Activated CD4-positive, alpha-beta T cell treated with anti-CD3 and anti-CD28 coated beads, Interleukin-2, amount 10 ng/mL, durations not matched to agents 24 days and 14 days (primary cell): ENCODE measurements around the gene GAREM1. TPM values are rescaled to one million over a fixed set of nuclear protein-coding genes. Genes with fewer than 3 reads are reported as not detected.
"Not testable (repeated sequence)": the region's sequence is repeated elsewhere in the genome, so short reads cannot be mapped to it uniquely, and the experiment has no call there.

Experiments used
- DNase-seq: peaks from one replicate; pipeline ENCODE4 v3.0.0; 2022
- H3K27ac Mint-ChIP-seq: one replicate; pipeline ENCODE4 v1.8.0; 2022; ENCODE audit warnings: mild to moderate bottlenecking, mixed read lengths
- H3K27me3 Mint-ChIP-seq: one replicate; pipeline ENCODE4 v1.8.0; 2022; ENCODE audit warnings: mixed read lengths
- H3K36me3 Mint-ChIP-seq: one replicate; pipeline ENCODE4 v1.8.0; 2022; ENCODE audit warnings: low read depth, mild to moderate bottlenecking, mixed read lengths
- H3K4me1 Mint-ChIP-seq: one replicate; pipeline ENCODE4 v1.8.0; 2021; ENCODE audit warnings: mixed read lengths
- H3K4me3 Mint-ChIP-seq: one replicate; pipeline ENCODE4 v1.8.0; 2022; ENCODE audit warnings: mild to moderate bottlenecking, moderate library complexity, mixed read lengths
- H3K9me3 Mint-ChIP-seq: one replicate; pipeline ENCODE4 v1.8.0; 2021; ENCODE audit warnings: mixed read lengths
- intact Hi-C: fragments of 100-400 bp; cut with micrococcal nuclease; formaldehyde crosslinking; loops from one replicate; pipeline ENCODE4 v1.15.1; 2023
- total RNA-seq: library from RNA; stranded (reverse); gene quantifications from 2 replicates; pipeline ENCODE4 v1.2.3, GENCODE V29; 2022

The GAREM1 gene
- total RNA-seq, 1 donor from 2014 or later: not detected

GRCh38 chr18:32242395-32242794 is 228.3 kb downstream of the GAREM1 start:
- Mint-ChIP-seq H3K27me3 (peaks cover 12% of the 10 kb centered on the region), H3K4me1 (no peaks in the 10 kb centered on the region), H3K27ac (no peak overlapping the region), H3K4me3 (no peak overlapping the region), H3K36me3 (no peaks in the 10 kb centered on the region), H3K9me3 (no peaks in the 10 kb centered on the region)
- intact Hi-C loops: no loop called here
- no peak for DNase-seq

DNA sequence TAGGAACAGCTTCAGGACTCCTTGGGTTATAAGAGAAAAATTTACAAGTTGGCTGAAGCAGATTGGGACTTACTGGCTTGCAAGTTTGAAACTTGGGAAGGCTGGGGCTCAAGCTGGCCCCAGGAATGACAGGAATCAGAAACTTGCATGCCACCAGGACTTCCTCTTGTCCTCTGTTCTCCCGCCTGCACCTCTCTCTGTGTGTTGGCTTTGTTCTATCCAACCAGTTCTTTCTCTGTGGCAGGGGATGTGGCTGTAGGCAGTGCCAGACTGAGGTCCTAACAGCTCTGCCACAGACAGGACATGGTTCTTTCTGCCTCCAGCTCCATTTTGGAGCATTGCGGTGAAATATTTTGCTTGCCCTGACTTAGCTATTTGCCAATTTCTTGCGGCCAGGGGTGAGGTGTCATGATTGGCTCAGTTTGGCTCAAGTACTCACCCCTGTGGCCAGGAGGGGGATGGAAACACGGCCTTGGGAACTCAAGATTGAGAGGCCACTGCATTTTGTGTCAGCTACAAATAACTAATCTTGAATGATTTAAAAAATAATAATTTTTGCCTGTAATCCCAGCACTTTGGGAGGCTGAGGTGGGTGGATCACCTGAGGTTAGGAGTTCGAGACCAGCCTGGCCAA is 231.9 kb downstream of the GAREM1 start:
- no peak for DNase-seq
- intact Hi-C loops: no loop called here
- no peak overlapping the region for H3K4me3 Mint-ChIP-seq
- H3K27me3 Mint-ChIP-seq: peaks cover 10% of the 10 kb centered on the region
- no peaks in the 10 kb centered on the region for H3K4me1 Mint-ChIP-seq
- no peak overlapping the region for H3K27ac Mint-ChIP-seq
- no peaks in the 10 kb centered on the region for H3K36me3 Mint-ChIP-seq
- H3K9me3 Mint-ChIP-seq: peaks cover 3% of the 10 kb centered on the region

DNA sequence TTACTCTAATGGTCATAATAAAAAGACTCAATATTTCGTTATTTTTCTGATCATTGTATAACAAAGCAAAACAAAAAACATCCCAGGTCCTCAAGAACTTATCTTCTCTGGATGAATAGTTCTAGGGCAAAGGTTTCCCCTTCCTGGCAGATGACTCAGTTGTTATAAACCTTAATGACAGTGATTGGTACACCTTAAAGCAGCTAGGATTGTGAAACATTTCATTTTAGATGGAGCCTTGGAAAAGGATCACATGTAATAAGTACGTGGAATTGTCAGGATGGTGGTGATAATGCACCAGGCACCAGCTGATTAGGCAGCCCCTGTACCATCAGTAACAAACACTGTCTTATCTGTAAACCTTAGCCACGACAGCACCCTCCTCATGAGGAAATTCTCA is 233.6 kb downstream of the GAREM1 start:
- H3K27me3 Mint-ChIP-seq: peaks cover 10% of the 10 kb centered on the region
- no peak overlapping the region for H3K4me3 Mint-ChIP-seq
- intact Hi-C loops: no loop called here
- H3K4me1 Mint-ChIP-seq: no peaks in the 10 kb centered on the region
- no peaks in the 10 kb centered on the region for H3K36me3 Mint-ChIP-seq
- peak; percentile 21 for DNase-seq
- peaks cover 3% of the 10 kb centered on the region for H3K9me3 Mint-ChIP-seq
- no peak overlapping the region for H3K27ac Mint-ChIP-seq

DNA sequence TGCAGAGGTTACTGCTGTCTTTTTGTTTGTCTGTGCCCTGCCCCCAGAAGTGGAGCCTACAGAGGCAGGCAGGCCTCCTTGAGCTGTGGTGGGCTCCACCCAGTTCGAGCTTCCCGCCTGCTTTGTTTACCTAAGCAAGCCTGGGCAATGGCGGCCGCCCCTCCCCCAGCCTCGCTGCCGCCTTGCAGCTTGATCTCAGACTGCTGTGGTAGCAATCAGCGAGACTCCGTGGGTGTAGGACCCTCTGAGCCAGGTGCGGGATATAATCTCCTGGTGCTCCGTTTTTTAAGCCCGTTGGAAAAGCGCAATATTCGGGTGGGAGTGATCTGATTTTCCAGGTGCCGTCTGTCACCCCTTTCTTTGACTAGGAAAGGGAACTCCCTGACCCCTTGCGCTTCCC is 237.3 kb downstream of the GAREM1 start:
- peak; percentile 20 for DNase-seq
- H3K4me3 Mint-ChIP-seq, H3K27ac Mint-ChIP-seq, H3K27me3 Mint-ChIP-seq, intact Hi-C loops, H3K36me3 Mint-ChIP-seq, H3K9me3 Mint-ChIP-seq, H3K4me1 Mint-ChIP-seq: not testable (repeated sequence)

- Mint-ChIP-seq H3K9me3 (no peaks in the 10 kb centered on the region), H3K4me1 (no peaks in the 10 kb centered on the region), H3K27ac (no peak overlapping the region), H3K36me3 (no peaks in the 10 kb centered on the region), H3K27me3 (peaks cover 11% of the 10 kb centered on the region), H3K4me3 (no peak overlapping the region)
- DNase-seq: no peak
- intact Hi-C loops: no loop called here
Measured at GRCh38 chr18:32219431-32220018, 251.2 kb downstream of the GAREM1 start.

- H3K27me3 Mint-ChIP-seq: peaks cover 5% of the 10 kb centered on the region
- no peaks in the 10 kb centered on the region for H3K4me1 Mint-ChIP-seq
- no peaks in the 10 kb centered on the region for H3K36me3 Mint-ChIP-seq
- no peak overlapping the region for H3K4me3 Mint-ChIP-seq
- H3K27ac Mint-ChIP-seq: no peak overlapping the region
- no peaks in the 10 kb centered on the region for H3K9me3 Mint-ChIP-seq
- intact Hi-C loops: no loop called here
- no peak for DNase-seq
Measured at GRCh38 chr18:32216390-32216789, 254.3 kb downstream of the GAREM1 start.

GRCh38 chr18:32213693-32214092 is 257.0 kb downstream of the GAREM1 start:
- Mint-ChIP-seq H3K27ac (no peak overlapping the region), H3K9me3 (no peaks in the 10 kb centered on the region), H3K27me3 (no peaks in the 10 kb centered on the region), H3K4me1 (no peaks in the 10 kb centered on the region), H3K4me3 (no peak overlapping the region), H3K36me3 (no peaks in the 10 kb centered on the region)
- DNase-seq: no peak
- intact Hi-C loops: no loop called here
